NT2/D1 (cell line): Measurements from ENCODE around the gene SMPX.

Experiments
- SUZ12 ChIP-seq: IDR thresholded peaks from 2 replicates; pipeline ENCODE4 v1.6.1; 2011; ENCODE audit not compliant: insufficient read length, insufficient read depth; ENCODE audit errors: extremely low read depth
- YY1 ChIP-seq: IDR thresholded peaks from 2 replicates; pipeline ENCODE4 v1.6.1; 2011; ENCODE audit not compliant: insufficient read length, insufficient read depth
- ZNF274 ChIP-seq: IDR thresholded peaks from 2 replicates; pipeline ENCODE4 v1.6.1; 2011; ENCODE audit warnings: mild to moderate bottlenecking, low read depth, low read length

- TF ChIP-seq ZNF274 (no peak), SUZ12 (no peak), YY1 (no peak)
These were observed 46.6 kb downstream of the SMPX start for GRCh38 chrX:21711129-21711847.
